WTC11 (cell line): Measurements from ENCODE around the gene AP3D1.

ENCODE experiments used
- CREB1 ChIP-seq: sonication (generic); formaldehyde crosslinking; IDR thresholded peaks from 2 replicates; pipeline ENCODE4 v1.8.0; 2023; ENCODE audit warnings: mild to moderate bottlenecking, missing genetic modification reagents
- ETV6 ChIP-seq: sonication (generic); formaldehyde crosslinking; IDR thresholded peaks from 2 replicates; pipeline ENCODE4 v1.8.1; 2022; ENCODE audit warnings: mild to moderate bottlenecking, missing genetic modification reagents
- GABPB1 ChIP-seq: sonication (generic); formaldehyde crosslinking; IDR thresholded peaks from 2 replicates; pipeline ENCODE4 v1.8.1; 2023; ENCODE audit warnings: mild to moderate bottlenecking, missing genetic modification reagents
- NFE2L1 ChIP-seq: sonication (generic); formaldehyde crosslinking; IDR thresholded peaks from 2 replicates; pipeline ENCODE4 v1.8.1; 2023; ENCODE audit warnings: missing genetic modification reagents
- TF ChIP-seq, protein P1 (sequence below): fragments of 200-600 bp; IDR thresholded peaks from 2 replicates; pipeline ENCODE4 v1.8.0; 2022; ENCODE audit warnings: antibody characterized with exemption
- TF ChIP-seq, protein P2 (sequence below): sonication (generic); formaldehyde crosslinking; IDR thresholded peaks from 2 replicates; pipeline ENCODE4 v1.8.0; 2022; ENCODE audit warnings: mild to moderate bottlenecking, missing genetic modification reagents
- TF ChIP-seq, protein P3 (sequence below): sonication (generic); formaldehyde crosslinking; IDR thresholded peaks from 2 replicates; pipeline ENCODE4 v1.8.1; 2022; ENCODE audit warnings: low read depth, missing genetic modification reagents, borderline replicate concordance
- TF ChIP-seq, protein P4 (sequence below): sonication (generic); formaldehyde crosslinking; IDR thresholded peaks from 2 replicates; pipeline ENCODE4 v1.8.1; 2023; ENCODE audit warnings: mild to moderate bottlenecking, missing genetic modification reagents

DNA sequence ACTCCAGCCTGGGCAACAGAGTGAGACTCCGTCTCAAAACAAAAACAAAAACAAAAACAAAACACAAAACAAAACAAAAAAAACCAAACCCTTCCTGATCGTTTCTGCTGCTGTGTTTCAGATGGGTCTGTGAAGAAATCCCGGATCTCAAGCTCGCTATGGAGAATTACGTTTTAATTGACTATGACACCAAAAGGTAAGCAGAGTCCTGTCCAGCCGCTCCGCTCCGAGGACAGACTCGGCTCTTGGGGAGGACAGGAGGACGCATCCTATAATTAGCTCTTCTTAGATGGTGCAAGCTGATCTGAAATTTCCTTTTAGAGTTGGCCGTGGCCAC lies 34.3 kb upstream of the AP3D1 start:
- TF ChIP-seq CREB1: no peak
- TF ChIP-seq, protein P1, sequence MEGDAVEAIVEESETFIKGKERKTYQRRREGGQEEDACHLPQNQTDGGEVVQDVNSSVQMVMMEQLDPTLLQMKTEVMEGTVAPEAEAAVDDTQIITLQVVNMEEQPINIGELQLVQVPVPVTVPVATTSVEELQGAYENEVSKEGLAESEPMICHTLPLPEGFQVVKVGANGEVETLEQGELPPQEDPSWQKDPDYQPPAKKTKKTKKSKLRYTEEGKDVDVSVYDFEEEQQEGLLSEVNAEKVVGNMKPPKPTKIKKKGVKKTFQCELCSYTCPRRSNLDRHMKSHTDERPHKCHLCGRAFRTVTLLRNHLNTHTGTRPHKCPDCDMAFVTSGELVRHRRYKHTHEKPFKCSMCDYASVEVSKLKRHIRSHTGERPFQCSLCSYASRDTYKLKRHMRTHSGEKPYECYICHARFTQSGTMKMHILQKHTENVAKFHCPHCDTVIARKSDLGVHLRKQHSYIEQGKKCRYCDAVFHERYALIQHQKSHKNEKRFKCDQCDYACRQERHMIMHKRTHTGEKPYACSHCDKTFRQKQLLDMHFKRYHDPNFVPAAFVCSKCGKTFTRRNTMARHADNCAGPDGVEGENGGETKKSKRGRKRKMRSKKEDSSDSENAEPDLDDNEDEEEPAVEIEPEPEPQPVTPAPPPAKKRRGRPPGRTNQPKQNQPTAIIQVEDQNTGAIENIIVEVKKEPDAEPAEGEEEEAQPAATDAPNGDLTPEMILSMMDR: no peak
- TF ChIP-seq ETV6: no peak
- no peak for TF ChIP-seq GABPB1 (CRISPR knock-in tag)
- TF ChIP-seq, protein P2, sequence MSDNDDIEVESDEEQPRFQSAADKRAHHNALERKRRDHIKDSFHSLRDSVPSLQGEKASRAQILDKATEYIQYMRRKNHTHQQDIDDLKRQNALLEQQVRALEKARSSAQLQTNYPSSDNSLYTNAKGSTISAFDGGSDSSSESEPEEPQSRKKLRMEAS (CRISPR knock-in tag): no peak
- TF ChIP-seq, protein P3, sequence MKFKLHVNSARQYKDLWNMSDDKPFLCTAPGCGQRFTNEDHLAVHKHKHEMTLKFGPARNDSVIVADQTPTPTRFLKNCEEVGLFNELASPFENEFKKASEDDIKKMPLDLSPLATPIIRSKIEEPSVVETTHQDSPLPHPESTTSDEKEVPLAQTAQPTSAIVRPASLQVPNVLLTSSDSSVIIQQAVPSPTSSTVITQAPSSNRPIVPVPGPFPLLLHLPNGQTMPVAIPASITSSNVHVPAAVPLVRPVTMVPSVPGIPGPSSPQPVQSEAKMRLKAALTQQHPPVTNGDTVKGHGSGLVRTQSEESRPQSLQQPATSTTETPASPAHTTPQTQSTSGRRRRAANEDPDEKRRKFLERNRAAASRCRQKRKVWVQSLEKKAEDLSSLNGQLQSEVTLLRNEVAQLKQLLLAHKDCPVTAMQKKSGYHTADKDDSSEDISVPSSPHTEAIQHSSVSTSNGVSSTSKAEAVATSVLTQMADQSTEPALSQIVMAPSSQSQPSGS (CRISPR knock-in tag): no peak
- TF ChIP-seq, protein P4, sequence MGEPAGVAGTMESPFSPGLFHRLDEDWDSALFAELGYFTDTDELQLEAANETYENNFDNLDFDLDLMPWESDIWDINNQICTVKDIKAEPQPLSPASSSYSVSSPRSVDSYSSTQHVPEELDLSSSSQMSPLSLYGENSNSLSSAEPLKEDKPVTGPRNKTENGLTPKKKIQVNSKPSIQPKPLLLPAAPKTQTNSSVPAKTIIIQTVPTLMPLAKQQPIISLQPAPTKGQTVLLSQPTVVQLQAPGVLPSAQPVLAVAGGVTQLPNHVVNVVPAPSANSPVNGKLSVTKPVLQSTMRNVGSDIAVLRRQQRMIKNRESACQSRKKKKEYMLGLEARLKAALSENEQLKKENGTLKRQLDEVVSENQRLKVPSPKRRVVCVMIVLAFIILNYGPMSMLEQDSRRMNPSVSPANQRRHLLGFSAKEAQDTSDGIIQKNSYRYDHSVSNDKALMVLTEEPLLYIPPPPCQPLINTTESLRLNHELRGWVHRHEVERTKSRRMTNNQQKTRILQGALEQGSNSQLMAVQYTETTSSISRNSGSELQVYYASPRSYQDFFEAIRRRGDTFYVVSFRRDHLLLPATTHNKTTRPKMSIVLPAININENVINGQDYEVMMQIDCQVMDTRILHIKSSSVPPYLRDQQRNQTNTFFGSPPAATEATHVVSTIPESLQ (CRISPR knock-in tag): no peak
- no peak for TF ChIP-seq NFE2L1
